ENCODE measurements around the gene LRIG1.
A peak's percentile ranks its signal among the peaks of the same experiment; 100 is the strongest.

The LRIG1 gene

DNA sequence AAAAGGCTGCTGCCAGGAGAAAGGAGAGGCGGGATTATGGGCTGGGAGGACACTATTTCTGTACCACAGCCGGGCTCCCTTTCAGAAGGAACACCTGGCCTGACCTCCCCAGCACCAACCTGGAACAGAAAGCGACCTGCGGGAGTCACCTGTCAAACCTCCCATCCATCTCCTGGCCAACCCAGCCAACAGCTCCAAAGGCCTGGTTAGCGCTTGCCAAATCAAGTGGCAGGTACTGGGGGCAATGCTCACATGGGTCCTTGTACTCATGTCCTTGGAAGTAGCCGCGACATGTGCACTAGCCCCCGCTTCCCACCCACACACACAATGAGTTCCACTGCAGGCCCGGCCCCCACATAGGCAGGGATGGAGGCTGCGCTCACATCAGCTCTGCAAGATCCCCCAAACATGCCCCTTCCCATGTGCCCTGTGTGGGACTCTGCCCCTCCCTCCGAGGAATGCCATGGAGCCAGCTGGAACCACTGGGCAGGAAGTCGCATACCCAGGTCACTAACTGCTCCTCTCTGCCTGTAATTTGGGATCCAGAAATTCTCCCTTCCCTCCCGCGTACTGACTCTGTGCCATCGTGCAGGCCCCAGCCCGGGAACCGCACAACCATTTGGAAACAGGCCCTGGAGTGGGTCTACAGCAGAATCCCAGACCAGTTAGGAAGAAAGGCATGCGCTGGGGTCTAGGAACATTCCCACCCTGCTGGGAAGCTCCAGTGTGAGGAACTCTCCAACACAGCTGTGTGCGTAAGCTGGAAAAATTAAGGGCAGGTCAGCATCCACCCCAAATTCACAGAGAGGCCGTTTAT, 98.9 kb downstream of the LRIG1 start:
- TF ChIP-seq, protein P1, sequence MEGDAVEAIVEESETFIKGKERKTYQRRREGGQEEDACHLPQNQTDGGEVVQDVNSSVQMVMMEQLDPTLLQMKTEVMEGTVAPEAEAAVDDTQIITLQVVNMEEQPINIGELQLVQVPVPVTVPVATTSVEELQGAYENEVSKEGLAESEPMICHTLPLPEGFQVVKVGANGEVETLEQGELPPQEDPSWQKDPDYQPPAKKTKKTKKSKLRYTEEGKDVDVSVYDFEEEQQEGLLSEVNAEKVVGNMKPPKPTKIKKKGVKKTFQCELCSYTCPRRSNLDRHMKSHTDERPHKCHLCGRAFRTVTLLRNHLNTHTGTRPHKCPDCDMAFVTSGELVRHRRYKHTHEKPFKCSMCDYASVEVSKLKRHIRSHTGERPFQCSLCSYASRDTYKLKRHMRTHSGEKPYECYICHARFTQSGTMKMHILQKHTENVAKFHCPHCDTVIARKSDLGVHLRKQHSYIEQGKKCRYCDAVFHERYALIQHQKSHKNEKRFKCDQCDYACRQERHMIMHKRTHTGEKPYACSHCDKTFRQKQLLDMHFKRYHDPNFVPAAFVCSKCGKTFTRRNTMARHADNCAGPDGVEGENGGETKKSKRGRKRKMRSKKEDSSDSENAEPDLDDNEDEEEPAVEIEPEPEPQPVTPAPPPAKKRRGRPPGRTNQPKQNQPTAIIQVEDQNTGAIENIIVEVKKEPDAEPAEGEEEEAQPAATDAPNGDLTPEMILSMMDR (IDR thresholded peaks at IDR 0.05), result no peak
- Histone ChIP-seq H3K36me3 (peaks cover 59% of the 10 kb centered on the region), H3K27ac (no peak overlapping the region), H3K4me1 (ENCODE audit: control insufficient read depth in 1 of 2, insufficient read depth in 1 of 2, low read depth in 1 of 2, low read length in 1 of 2) (peaks cover 18 to 19% of the 10 kb centered on the region in 2 experiments), H3K27me3 (no peaks in the 10 kb centered on the region), H3K4me3 (ENCODE audit: low read depth in 1 of 2, low read length in 1 of 2) (no peak overlapping the region), H3K9me3 (no peaks in the 10 kb centered on the region)

DNA sequence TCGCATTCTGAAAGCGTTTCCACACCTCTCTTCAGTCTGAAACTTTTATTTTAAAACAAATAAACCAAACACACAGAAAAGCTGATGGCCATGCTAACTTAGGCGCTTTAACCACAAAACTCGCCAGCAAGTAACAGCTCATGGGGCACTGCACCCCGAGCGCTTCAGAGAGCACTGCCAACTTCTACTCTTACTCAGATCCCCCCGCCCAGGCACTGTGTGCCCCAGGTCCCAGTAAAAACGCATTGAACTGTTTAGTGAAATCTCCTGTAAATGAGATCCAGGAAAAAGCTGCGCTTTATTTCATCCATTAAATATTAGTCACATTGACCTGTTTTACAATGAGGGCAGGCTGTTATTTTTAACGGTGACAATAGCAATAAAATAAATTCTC, 99.7 kb downstream of the LRIG1 start:
- H3K9me3 ChIP-seq, result no peaks in the 10 kb centered on the region
- peaks cover 18 to 19% of the 10 kb centered on the region in 2 experiments for H3K4me1 ChIP-seq (ENCODE audit: control insufficient read depth in 1 of 2, insufficient read depth in 1 of 2, low read depth in 1 of 2, low read length in 1 of 2)
- no peaks in the 10 kb centered on the region for H3K27me3 ChIP-seq
- H3K4me3 ChIP-seq (ENCODE audit: low read depth in 1 of 2, low read length in 1 of 2), result no peak overlapping the region
- TF ChIP-seq, protein P1 (IDR thresholded peaks at IDR 0.05), result no peak
- peaks cover 59% of the 10 kb centered on the region for H3K36me3 ChIP-seq
- no peak overlapping the region for H3K27ac ChIP-seq

DNA sequence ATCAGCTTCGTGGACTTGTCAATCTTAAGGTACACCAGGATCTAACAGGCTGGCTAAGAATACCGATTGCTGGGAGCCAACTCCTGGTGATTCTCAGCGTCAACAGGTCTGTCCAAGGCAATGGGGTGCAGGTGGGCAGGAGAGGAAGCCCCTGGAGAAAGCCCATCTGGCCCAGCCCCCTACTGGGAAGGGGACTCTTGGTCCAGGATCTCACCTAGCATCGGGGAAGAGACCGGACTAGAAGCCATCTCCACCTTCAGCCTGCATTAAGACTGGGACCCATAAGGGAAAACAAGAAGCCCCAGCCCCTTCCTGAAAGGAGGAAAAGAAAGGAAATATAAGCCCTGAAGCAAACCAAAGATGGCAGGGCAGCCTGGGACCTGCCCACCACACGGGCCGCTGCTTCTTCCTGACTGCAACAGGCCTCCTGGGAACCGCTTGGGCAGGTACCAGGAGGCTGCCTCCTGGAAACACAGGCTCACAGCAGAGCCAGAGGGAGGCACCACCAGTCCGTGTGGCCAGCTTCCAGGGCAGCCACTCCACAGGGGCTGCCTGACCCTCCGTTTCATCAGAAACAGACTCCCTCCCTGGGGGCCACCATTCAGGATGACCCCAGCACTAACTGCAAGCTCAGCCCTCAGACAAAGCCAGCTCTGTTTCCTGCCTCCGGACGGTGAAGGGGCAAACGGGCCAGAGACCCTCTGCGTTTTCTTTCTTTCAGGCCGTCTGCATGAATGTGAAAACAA, 100.2 kb downstream of the LRIG1 start:
- peaks cover 59% of the 10 kb centered on the region for H3K36me3 ChIP-seq

DNA sequence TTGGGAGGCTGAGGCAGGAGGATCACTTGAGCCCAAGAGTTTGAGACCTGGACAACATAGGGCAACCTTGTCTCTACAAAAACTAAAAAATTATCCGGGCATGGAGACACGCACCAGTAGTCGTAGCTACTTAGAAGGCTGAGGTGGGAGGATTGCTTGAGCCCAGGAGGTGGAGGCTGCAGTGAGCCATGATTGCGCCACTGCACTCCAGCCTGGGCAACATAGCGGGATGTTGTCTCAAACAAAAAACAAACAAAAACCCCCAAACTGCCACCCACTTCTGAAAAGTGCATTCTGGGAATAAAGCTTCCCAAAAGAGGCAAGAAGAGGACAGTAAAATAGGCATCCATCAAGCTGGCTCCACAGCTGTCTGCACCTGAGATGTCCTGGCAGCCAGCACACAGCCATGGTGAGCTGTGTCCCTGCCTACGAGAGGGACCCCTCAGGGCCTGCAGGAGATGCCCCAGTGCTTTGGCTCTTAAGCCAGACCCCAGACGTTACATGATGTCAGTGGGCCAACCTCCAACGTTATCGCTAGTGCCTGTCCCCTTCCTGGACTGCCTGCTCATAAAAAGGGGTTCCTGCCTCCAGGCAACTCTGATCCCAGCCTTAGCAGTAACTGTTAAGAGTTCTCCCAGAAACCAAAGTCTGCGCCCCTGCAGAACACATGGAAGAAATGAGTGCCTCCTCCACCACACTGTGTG, 101.1 kb downstream of the LRIG1 start:
- TF ChIP-seq, protein P1 (IDR thresholded peaks at IDR 0.05), result no peak
- no peaks in the 10 kb centered on the region for H3K27me3 ChIP-seq
- H3K4me3 ChIP-seq (ENCODE audit: low read depth in 1 of 2, low read length in 1 of 2), result no peak overlapping the region
- H3K27ac ChIP-seq, result no peak overlapping the region
- no peaks in the 10 kb centered on the region for H3K9me3 ChIP-seq
- peaks cover 59% of the 10 kb centered on the region for H3K36me3 ChIP-seq
- peaks cover 18 to 19% of the 10 kb centered on the region in 2 experiments for H3K4me1 ChIP-seq (ENCODE audit: control insufficient read depth in 1 of 2, insufficient read depth in 1 of 2, low read depth in 1 of 2, low read length in 1 of 2)

More for the DNA sequence above, 100.2 kb downstream of the LRIG1 start:
- Histone ChIP-seq H3K4me1 (ENCODE audit: control insufficient read depth in 1 of 2, insufficient read depth in 1 of 2, low read depth in 1 of 2, low read length in 1 of 2) (peaks cover 18 to 19% of the 10 kb centered on the region in 2 experiments), H3K27me3 (no peaks in the 10 kb centered on the region), H3K27ac (no peak overlapping the region), H3K9me3 (no peaks in the 10 kb centered on the region), H3K4me3 (ENCODE audit: low read depth in 1 of 2, low read length in 1 of 2) (no peak overlapping the region)
- TF ChIP-seq, protein P1 (IDR thresholded peaks at IDR 0.05), result no peak

DNA sequence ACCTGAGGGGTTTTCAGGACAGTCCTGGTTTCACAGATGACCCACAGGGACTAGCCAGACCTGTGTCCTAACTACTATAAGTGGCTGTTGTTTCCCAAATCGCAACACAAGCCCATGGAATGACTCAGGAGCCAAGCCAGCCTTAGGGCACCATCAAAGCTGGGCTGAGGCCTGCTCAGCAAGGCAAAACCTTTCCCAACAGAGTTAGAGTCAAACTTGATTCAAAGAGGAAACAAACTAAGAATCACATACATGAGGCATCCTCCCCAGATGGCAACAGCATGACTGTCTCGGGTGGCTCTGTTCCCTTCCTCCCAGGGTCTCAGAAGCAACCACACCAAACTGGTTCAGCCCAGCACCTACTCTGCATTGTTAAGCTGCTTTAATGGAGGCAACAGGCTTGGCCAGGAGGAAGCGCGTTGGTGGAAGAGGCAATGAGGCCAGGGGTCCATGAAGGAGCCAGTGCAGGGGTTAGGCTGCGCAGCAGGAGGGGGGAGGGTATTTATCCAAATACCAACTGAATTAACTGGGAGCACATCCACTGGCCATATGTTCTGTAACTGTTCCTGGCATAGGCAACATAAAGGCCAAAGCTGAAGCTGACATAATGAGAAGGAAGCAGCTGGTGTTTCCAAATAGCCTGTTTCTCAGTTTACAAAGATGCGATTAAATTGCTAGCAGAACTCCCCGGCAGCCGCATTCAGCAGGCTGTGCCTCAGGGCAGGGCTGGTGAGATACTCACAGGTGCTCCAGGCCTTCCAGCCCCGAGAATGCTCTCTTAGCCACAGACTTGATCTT, 102.4 kb downstream of the LRIG1 start:
- Histone ChIP-seq H3K36me3 (peaks cover 61% of the 10 kb centered on the region), H3K27ac (peak overlapping the region; percentile 67), H3K4me3 (ENCODE audit: low read depth in 1 of 2, low read length in 1 of 2) (no peak overlapping the region), H3K27me3 (no peaks in the 10 kb centered on the region), H3K4me1 (ENCODE audit: control insufficient read depth in 1 of 2, insufficient read depth in 1 of 2, low read depth in 1 of 2, low read length in 1 of 2) (peaks cover 18 to 19% of the 10 kb centered on the region in 2 experiments), H3K9me3 (no peaks in the 10 kb centered on the region)
- TF ChIP-seq, protein P1 (IDR thresholded peaks at IDR 0.05), result no peak

Data from neutrophil (primary cell).